K562 (cell line): ENCODE data around the gene MAP3K14. TPM values are rescaled to one million over a fixed set of nuclear protein-coding genes. Genes with fewer than 3 reads are reported as not detected.

Experiments used
- CCAR2 ChIP-seq: fragments of 200-400 bp; formaldehyde crosslinking; IDR thresholded peaks from 2 replicates; pipeline ENCODE4 v1.6.1; 2017; ENCODE audit warnings: mild to moderate bottlenecking, low read depth, low read length
- FOXM1 ChIP-seq, 2 experiments: fragments of 450-650 bp in 1 of 2; sonication (generic) in 1 of 2; formaldehyde crosslinking in 1 of 2; IDR thresholded peaks; 2 replicates each; pipeline versions ENCODE4 v1.6.1 to v1.9.0; 2017 to 2022; ENCODE audit warnings: low read depth in 2 of 2, mild to moderate bottlenecking in 2 of 2, missing genetic modification reagents in 1 of 2, moderate library complexity in 1 of 2
- HCFC1 ChIP-seq: IDR thresholded peaks from 2 replicates; pipeline ENCODE4 v1.6.1; 2012; ENCODE audit warnings: low read depth, low read length, improper control_type of control experiment
- POLR2H ChIP-seq: IDR thresholded peaks from 2 replicates; pipeline ENCODE4 v1.6.1; 2016; ENCODE audit warnings: missing genetic modification characterization, low read depth, mild to moderate bottlenecking, control low read depth, missing compliant biosample characterization, moderate library complexity
- ZNF764 ChIP-seq: fragments of 250-450 bp; sonication (Bioruptor Pico); IDR thresholded peaks from 2 replicates; pipeline ENCODE4 v1.4.0; 2020; ENCODE audit warnings: low read depth, mild to moderate bottlenecking, moderate library complexity
- polyA plus RNA-seq, 8 experiments: library from polyadenylated mRNA; depleted of rRNA in 4 of 8; stranded (reverse) in 5 of 8; unstranded in 3 of 8; fragments of >200 nt; fragmentation: Nextera tagmentation in 2 of 8; fragmentation: Illumina TruSeq in 1 of 8; extraction: Ambion mirVana in 2 of 8; extraction: Trizol in 1 of 8; gene quantifications; 2 replicates each; pipeline versions ENCODE4 v1.2.1 to v1.2.3, GENCODE V29; 2011 to 2014; ENCODE audit warnings: inconsistent platforms in 1 of 8, missing spikeins in 1 of 8
- total RNA-seq, 7 experiments: library from RNA; depleted of rRNA in 6 of 7; stranded (reverse); fragments of >200 nt in 6 of 7; fragmentation: Illumina TruSeq in 2 of 7; extraction: Trizol in 2 of 7; gene quantifications; 2 replicates each; pipeline versions ENCODE4 v1.2.1 to v1.2.3, GENCODE V29; 2011 to 2021; ENCODE audit warnings: low replicate concordance in 1 of 7
- TF ChIP-seq, protein P1 (sequence below): fragments of 200-600 bp; sonication (generic); IDR thresholded peaks from one replicate; pipeline ENCODE4 v1.6.1; 2012; ENCODE audit warnings: mild to moderate bottlenecking, low read depth, low read length, inconsistent platforms
- TF ChIP-seq, protein P2 (sequence below): fragments of 250-450 bp; sonication (Bioruptor Pico); IDR thresholded peaks from 2 replicates; pipeline ENCODE4 v1.5.1; 2021; ENCODE audit warnings: mild to moderate bottlenecking
- TF ChIP-seq, protein P3 (sequence below): sonication (generic); formaldehyde crosslinking; IDR thresholded peaks from 2 replicates; pipeline ENCODE4 v1.8.0; 2023; ENCODE audit warnings: mild to moderate bottlenecking, missing genetic modification reagents

Gene MAP3K14
- total and polyA plus RNA-seq, 9 of the 15 experiments (the other 6 are each of a cell fraction or from before 2014, with no cell fraction given) = 0.45 to 8.7 (median 3.2) TPM

GRCh38 chr17:45227101-45227925, 89.5 kb downstream of the MAP3K14 start (continued):
- TF ChIP-seq, protein P1, sequence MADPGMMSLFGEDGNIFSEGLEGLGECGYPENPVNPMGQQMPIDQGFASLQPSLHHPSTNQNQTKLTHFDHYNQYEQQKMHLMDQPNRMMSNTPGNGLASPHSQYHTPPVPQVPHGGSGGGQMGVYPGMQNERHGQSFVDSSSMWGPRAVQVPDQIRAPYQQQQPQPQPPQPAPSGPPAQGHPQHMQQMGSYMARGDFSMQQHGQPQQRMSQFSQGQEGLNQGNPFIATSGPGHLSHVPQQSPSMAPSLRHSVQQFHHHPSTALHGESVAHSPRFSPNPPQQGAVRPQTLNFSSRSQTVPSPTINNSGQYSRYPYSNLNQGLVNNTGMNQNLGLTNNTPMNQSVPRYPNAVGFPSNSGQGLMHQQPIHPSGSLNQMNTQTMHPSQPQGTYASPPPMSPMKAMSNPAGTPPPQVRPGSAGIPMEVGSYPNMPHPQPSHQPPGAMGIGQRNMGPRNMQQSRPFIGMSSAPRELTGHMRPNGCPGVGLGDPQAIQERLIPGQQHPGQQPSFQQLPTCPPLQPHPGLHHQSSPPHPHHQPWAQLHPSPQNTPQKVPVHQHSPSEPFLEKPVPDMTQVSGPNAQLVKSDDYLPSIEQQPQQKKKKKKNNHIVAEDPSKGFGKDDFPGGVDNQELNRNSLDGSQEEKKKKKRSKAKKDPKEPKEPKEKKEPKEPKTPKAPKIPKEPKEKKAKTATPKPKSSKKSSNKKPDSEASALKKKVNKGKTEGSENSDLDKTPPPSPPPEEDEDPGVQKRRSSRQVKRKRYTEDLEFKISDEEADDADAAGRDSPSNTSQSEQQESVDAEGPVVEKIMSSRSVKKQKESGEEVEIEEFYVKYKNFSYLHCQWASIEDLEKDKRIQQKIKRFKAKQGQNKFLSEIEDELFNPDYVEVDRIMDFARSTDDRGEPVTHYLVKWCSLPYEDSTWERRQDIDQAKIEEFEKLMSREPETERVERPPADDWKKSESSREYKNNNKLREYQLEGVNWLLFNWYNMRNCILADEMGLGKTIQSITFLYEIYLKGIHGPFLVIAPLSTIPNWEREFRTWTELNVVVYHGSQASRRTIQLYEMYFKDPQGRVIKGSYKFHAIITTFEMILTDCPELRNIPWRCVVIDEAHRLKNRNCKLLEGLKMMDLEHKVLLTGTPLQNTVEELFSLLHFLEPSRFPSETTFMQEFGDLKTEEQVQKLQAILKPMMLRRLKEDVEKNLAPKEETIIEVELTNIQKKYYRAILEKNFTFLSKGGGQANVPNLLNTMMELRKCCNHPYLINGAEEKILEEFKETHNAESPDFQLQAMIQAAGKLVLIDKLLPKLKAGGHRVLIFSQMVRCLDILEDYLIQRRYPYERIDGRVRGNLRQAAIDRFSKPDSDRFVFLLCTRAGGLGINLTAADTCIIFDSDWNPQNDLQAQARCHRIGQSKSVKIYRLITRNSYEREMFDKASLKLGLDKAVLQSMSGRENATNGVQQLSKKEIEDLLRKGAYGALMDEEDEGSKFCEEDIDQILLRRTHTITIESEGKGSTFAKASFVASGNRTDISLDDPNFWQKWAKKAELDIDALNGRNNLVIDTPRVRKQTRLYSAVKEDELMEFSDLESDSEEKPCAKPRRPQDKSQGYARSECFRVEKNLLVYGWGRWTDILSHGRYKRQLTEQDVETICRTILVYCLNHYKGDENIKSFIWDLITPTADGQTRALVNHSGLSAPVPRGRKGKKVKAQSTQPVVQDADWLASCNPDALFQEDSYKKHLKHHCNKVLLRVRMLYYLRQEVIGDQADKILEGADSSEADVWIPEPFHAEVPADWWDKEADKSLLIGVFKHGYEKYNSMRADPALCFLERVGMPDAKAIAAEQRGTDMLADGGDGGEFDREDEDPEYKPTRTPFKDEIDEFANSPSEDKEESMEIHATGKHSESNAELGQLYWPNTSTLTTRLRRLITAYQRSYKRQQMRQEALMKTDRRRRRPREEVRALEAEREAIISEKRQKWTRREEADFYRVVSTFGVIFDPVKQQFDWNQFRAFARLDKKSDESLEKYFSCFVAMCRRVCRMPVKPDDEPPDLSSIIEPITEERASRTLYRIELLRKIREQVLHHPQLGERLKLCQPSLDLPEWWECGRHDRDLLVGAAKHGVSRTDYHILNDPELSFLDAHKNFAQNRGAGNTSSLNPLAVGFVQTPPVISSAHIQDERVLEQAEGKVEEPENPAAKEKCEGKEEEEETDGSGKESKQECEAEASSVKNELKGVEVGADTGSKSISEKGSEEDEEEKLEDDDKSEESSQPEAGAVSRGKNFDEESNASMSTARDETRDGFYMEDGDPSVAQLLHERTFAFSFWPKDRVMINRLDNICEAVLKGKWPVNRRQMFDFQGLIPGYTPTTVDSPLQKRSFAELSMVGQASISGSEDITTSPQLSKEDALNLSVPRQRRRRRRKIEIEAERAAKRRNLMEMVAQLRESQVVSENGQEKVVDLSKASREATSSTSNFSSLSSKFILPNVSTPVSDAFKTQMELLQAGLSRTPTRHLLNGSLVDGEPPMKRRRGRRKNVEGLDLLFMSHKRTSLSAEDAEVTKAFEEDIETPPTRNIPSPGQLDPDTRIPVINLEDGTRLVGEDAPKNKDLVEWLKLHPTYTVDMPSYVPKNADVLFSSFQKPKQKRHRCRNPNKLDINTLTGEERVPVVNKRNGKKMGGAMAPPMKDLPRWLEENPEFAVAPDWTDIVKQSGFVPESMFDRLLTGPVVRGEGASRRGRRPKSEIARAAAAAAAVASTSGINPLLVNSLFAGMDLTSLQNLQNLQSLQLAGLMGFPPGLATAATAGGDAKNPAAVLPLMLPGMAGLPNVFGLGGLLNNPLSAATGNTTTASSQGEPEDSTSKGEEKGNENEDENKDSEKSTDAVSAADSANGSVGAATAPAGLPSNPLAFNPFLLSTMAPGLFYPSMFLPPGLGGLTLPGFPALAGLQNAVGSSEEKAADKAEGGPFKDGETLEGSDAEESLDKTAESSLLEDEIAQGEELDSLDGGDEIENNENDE = no peak
- TF ChIP-seq ZNF764 (CRISPR knock-in tag) = 0 out of 2 replicates have a peak, but pooled peaks have one; percentile 33
- TF ChIP-seq HCFC1 = 0 out of 2 replicates have a peak, but pooled peaks have one; percentile 18
- no peak for TF ChIP-seq CCAR2
- peak; percentile 77 for TF ChIP-seq FOXM1 (IDR thresholded peaks at IDR 0.05; ENCODE audit: low read depth)
- TF ChIP-seq FOXM1 (CRISPR knock-in tag; IDR thresholded peaks at IDR 0.05; ENCODE audit: low read depth) = no peak
- TF ChIP-seq, protein P2, sequence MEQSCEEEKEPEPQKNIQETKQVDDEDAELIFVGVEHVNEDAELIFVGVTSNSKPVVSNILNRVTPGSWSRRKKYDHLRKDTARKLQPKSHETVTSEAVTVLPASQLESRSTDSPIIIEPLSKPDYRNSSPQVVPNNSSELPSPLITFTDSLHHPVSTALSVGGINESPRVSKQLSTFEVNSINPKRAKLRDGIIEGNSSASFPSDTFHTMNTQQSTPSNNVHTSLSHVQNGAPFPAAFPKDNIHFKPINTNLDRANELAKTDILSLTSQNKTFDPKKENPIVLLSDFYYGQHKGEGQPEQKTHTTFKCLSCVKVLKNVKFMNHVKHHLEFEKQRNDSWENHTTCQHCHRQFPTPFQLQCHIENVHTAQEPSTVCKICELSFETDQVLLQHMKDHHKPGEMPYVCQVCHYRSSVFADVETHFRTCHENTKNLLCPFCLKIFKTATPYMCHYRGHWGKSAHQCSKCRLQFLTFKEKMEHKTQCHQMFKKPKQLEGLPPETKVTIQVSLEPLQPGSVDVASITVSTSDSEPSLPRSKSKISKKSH (CRISPR knock-in tag) = no peak
- TF ChIP-seq, protein P3, sequence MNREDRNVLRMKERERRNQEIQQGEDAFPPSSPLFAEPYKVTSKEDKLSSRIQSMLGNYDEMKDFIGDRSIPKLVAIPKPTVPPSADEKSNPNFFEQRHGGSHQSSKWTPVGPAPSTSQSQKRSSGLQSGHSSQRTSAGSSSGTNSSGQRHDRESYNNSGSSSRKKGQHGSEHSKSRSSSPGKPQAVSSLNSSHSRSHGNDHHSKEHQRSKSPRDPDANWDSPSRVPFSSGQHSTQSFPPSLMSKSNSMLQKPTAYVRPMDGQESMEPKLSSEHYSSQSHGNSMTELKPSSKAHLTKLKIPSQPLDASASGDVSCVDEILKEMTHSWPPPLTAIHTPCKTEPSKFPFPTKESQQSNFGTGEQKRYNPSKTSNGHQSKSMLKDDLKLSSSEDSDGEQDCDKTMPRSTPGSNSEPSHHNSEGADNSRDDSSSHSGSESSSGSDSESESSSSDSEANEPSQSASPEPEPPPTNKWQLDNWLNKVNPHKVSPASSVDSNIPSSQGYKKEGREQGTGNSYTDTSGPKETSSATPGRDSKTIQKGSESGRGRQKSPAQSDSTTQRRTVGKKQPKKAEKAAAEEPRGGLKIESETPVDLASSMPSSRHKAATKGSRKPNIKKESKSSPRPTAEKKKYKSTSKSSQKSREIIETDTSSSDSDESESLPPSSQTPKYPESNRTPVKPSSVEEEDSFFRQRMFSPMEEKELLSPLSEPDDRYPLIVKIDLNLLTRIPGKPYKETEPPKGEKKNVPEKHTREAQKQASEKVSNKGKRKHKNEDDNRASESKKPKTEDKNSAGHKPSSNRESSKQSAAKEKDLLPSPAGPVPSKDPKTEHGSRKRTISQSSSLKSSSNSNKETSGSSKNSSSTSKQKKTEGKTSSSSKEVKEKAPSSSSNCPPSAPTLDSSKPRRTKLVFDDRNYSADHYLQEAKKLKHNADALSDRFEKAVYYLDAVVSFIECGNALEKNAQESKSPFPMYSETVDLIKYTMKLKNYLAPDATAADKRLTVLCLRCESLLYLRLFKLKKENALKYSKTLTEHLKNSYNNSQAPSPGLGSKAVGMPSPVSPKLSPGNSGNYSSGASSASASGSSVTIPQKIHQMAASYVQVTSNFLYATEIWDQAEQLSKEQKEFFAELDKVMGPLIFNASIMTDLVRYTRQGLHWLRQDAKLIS (CRISPR knock-in tag) = 0 out of 2 replicates have a peak, but pooled peaks have one; percentile 32
- TF ChIP-seq POLR2H = no peak
